ENCODE results near the gene ERP27.

The ERP27 gene

GRCh38 chr12:14938301-14938700, at the start of gene ERP27:
ERP27 (minus strand) TSS chr12:14938537; CDS start chr12:14938508, 29 bp downstream.
- DNase-seq (ENCODE audit: low read depth in 3 of 3), result no peak

GRCh38 chr12:14988035-14988434, 49.7 kb upstream of the ERP27 start:
- no peak for DNase-seq (ENCODE audit: low read depth in 3 of 3)

GRCh38 chr12:14986449-14986848, 48.1 kb upstream of the ERP27 start:
- DNase-seq (ENCODE audit: low read depth in 3 of 3), result no peak

- DNase-seq (ENCODE audit: low read depth in 3 of 3), result no peak
Measured at GRCh38 chr12:14984766-14985285, 46.5 kb upstream of the ERP27 start.

GRCh38 chr12:14984036-14984435, 45.7 kb upstream of the ERP27 start:
- no peak for DNase-seq (ENCODE audit: low read depth in 3 of 3)

GRCh38 chr12:14982991-14983390, 44.7 kb upstream of the ERP27 start:
- no peak for DNase-seq (ENCODE audit: low read depth in 3 of 3)

- no peak for DNase-seq (ENCODE audit: low read depth in 3 of 3)
Measured at GRCh38 chr12:14982562-14982961, 44.2 kb upstream of the ERP27 start.

- no peak for DNase-seq (ENCODE audit: low read depth in 3 of 3)
Measured at GRCh38 chr12:14981049-14981448, 42.7 kb upstream of the ERP27 start.

GRCh38 chr12:14979468-14979867, 41.1 kb upstream of the ERP27 start:
- no peak for DNase-seq (ENCODE audit: low read depth in 3 of 3)

GRCh38 chr12:14976658-14977057, 38.3 kb upstream of the ERP27 start:
- DNase-seq (ENCODE audit: low read depth in 3 of 3), result no peak

GRCh38 chr12:14975457-14975856, 37.1 kb upstream of the ERP27 start:
- no peak for DNase-seq (ENCODE audit: low read depth in 3 of 3)

- DNase-seq (ENCODE audit: low read depth in 3 of 3), result no peak
Measured at GRCh38 chr12:14974633-14975032, 36.3 kb upstream of the ERP27 start.

GRCh38 chr12:14972816-14973215, 34.5 kb upstream of the ERP27 start, which contains the start of gene PDE6H:
PDE6H (plus strand) TSS chr12:14973042; CDS start chr12:14978013, 4,971 bp downstream.
- DNase-seq (ENCODE audit: low read depth in 3 of 3), result no peak

- DNase-seq (ENCODE audit: low read depth in 3 of 3), result no peak
Measured at GRCh38 chr12:14970473-14970872, 32.1 kb upstream of the ERP27 start.

- DNase-seq (ENCODE audit: low read depth in 3 of 3), result no peak
Measured at GRCh38 chr12:14968478-14968877, 30.1 kb upstream of the ERP27 start.

- DNase-seq (ENCODE audit: low read depth in 3 of 3), result no peak
Measured at GRCh38 chr12:14965221-14965620, 26.9 kb upstream of the ERP27 start.

GRCh38 chr12:14964406-14964805, 26.1 kb upstream of the ERP27 start:
- no peak for DNase-seq (ENCODE audit: low read depth in 3 of 3)

- DNase-seq (ENCODE audit: low read depth in 3 of 3), result no peak
Measured at GRCh38 chr12:14963520-14963919, 25.2 kb upstream of the ERP27 start.

- no peak for DNase-seq (ENCODE audit: low read depth in 3 of 3)
Measured at GRCh38 chr12:14962797-14963196, 24.5 kb upstream of the ERP27 start.

GRCh38 chr12:14962153-14962539, 23.8 kb upstream of the ERP27 start:
- no peak for DNase-seq (ENCODE audit: low read depth in 3 of 3)

- DNase-seq (ENCODE audit: low read depth in 3 of 3), result peak in 2 of 3 experiments; percentile 63 to 66
Measured at GRCh38 chr12:14961466-14962152, 23.3 kb upstream of the ERP27 start, which contains the start of gene ARHGDIB. ARHGDIB (minus strand) TSS chr12:14961601; CDS start chr12:14950712, 10,889 bp downstream.

- no peak for DNase-seq (ENCODE audit: low read depth in 3 of 3)
Measured at GRCh38 chr12:14960548-14961465, 22.5 kb upstream of the ERP27 start.
